ENCODE measurements around the gene RAD52. TPM values are rescaled to one million over a fixed set of nuclear protein-coding genes. Genes with fewer than 3 reads are reported as not detected.

The RAD52 gene
- total RNA-seq, 2 donors from 2014 or later = 19.4 to 28.8 TPM

GRCh38 chr12:966724-967123 is 17.2 kb upstream of the RAD52 start:
- H3K27ac ChIP-seq = no peak overlapping the region
- no peak overlapping the region for H3K4me3 ChIP-seq
- H3K9me3 ChIP-seq = no peaks in the 10 kb centered on the region
- H3K27me3 ChIP-seq = no peaks in the 10 kb centered on the region
- TF ChIP-seq, protein P1, sequence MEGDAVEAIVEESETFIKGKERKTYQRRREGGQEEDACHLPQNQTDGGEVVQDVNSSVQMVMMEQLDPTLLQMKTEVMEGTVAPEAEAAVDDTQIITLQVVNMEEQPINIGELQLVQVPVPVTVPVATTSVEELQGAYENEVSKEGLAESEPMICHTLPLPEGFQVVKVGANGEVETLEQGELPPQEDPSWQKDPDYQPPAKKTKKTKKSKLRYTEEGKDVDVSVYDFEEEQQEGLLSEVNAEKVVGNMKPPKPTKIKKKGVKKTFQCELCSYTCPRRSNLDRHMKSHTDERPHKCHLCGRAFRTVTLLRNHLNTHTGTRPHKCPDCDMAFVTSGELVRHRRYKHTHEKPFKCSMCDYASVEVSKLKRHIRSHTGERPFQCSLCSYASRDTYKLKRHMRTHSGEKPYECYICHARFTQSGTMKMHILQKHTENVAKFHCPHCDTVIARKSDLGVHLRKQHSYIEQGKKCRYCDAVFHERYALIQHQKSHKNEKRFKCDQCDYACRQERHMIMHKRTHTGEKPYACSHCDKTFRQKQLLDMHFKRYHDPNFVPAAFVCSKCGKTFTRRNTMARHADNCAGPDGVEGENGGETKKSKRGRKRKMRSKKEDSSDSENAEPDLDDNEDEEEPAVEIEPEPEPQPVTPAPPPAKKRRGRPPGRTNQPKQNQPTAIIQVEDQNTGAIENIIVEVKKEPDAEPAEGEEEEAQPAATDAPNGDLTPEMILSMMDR (IDR thresholded peaks at IDR 0.05) = no peak
- H3K9ac ChIP-seq (ENCODE audit: low read depth in 2 of 2, low read length in 2 of 2) = no peak overlapping the region
- H3K36me3 ChIP-seq = no peaks in the 10 kb centered on the region
- intact Hi-C loops (cut with DNase I) = no loop called here
- no peak for DNase-seq
- no peaks in the 10 kb centered on the region for H3K4me1 ChIP-seq

DNA sequence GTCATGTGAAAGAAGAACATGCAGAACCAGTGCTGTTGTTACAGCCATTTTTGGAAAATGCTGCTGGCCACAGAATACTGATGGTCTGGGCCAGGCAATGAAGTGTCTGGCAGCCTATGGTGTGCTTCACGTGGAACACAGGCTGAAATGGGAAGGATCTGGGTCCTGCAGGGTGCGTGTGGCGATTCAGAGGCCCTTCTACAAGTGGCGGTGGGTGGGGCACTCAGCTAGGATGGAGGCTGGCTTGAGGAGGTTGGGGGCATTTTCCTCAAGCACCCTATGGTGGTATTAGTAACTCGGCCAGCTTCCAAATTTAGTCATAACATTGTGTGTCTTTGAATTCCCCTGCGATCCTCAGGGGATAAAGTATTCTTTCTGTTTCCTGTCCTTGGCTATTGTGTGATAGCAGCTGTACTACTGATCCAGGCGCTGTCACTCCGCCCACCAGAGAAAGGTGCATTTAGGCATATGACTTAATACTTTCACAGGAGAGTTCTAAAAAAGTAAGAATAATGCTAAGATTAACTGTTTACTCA is 9.2 kb upstream of the RAD52 start:
- no peaks in the 10 kb centered on the region for H3K9me3 ChIP-seq
- no peak overlapping the region for H3K4me3 ChIP-seq
- TF ChIP-seq, protein P1 (IDR thresholded peaks at IDR 0.05) = no peak
- no peak overlapping the region for H3K9ac ChIP-seq (ENCODE audit: low read depth in 2 of 2, low read length in 2 of 2)
- intact Hi-C loops (cut with DNase I) = loop anchor here (10.0 kb wide), 1 partner anchor 144 kb away; no protein-coding TSS in a partner anchor
- H3K4me1 ChIP-seq = no peaks in the 10 kb centered on the region
- no peaks in the 10 kb centered on the region for H3K27me3 ChIP-seq
- no peak for DNase-seq
- no peak overlapping the region for H3K27ac ChIP-seq
- no peaks in the 10 kb centered on the region for H3K36me3 ChIP-seq

GRCh38 chr12:955939-956338 is 6.4 kb upstream of the RAD52 start:
- Histone ChIP-seq H3K36me3 (no peaks in the 10 kb centered on the region), H3K27ac (no peak overlapping the region), H3K27me3 (no peaks in the 10 kb centered on the region), H3K4me3 (no peak overlapping the region), H3K4me1 (no peaks in the 10 kb centered on the region), H3K9me3 (no peaks in the 10 kb centered on the region), H3K9ac (ENCODE audit: low read depth in 2 of 2, low read length in 2 of 2) (no peak overlapping the region)
- intact Hi-C loops (cut with DNase I) = loop anchor here (10.0 kb wide), 1 partner anchor 141 kb away; no protein-coding TSS in a partner anchor
- TF ChIP-seq, protein P1 (IDR thresholded peaks at IDR 0.05) = no peak
- DNase-seq = no peak

- Histone ChIP-seq H3K4me3 (no peak overlapping the region), H3K9ac (ENCODE audit: low read depth in 2 of 2, low read length in 2 of 2) (no peak overlapping the region), H3K36me3 (no peaks in the 10 kb centered on the region), H3K4me1 (no peaks in the 10 kb centered on the region), H3K27ac (no peak overlapping the region), H3K9me3 (no peaks in the 10 kb centered on the region), H3K27me3 (no peaks in the 10 kb centered on the region)
- DNase-seq = no peak
- intact Hi-C loops (cut with DNase I) = loop anchor here (5.0 to 10.0 kb wide), 3 partner anchors 138 to 387 kb away; no protein-coding TSS in a partner anchor
- TF ChIP-seq, protein P1 (IDR thresholded peaks at IDR 0.05) = no peak
These were observed 5.2 kb upstream of the RAD52 start for GRCh38 chr12:954741-955140.

DNA sequence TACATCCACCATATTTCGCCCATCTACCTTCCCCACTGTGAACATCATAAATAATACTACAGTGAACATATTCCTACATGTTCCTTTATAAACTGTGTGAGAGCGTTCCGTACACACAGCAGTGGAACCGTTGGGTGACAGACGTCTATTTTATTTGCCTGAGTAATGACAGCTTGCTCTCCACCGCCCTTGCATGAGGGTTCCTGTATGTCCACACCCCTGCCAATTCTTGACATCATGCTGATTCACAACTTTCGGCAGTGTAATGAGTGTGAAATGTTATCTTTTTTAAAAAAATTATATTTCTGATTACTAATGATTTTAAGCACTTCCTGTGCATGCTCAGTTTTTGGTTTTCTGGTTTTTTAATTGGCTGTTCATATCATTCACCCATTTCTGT is 4.3 kb upstream of the RAD52 start:
- no peaks in the 10 kb centered on the region for H3K36me3 ChIP-seq
- TF ChIP-seq, protein P1 (IDR thresholded peaks at IDR 0.05) = no peak
- no peaks in the 10 kb centered on the region for H3K27me3 ChIP-seq
- intact Hi-C loops (cut with DNase I) = loop anchor here (5.0 to 10.0 kb wide), 3 partner anchors 139 to 386 kb away; no protein-coding TSS in a partner anchor
- H3K9me3 ChIP-seq = no peaks in the 10 kb centered on the region
- DNase-seq = no peak
- no peaks in the 10 kb centered on the region for H3K4me1 ChIP-seq
- H3K27ac ChIP-seq = no peak overlapping the region
- no peak overlapping the region for H3K9ac ChIP-seq (ENCODE audit: low read depth in 2 of 2, low read length in 2 of 2)
- H3K4me3 ChIP-seq = no peak overlapping the region

All from colonic mucosa (tissue), 4 donors.